ENCODE data around the gene LRBA. TPM values are rescaled to one million over a fixed set of nuclear protein-coding genes. Genes with fewer than 3 reads are reported as not detected.

LRBA gene
- total RNA-seq, 5 donors from 2014 or later (not counting 1 experiment from before 2014, with no cell fraction given) = 56.1 to 81.7 (median 56.9) TPM

DNA sequence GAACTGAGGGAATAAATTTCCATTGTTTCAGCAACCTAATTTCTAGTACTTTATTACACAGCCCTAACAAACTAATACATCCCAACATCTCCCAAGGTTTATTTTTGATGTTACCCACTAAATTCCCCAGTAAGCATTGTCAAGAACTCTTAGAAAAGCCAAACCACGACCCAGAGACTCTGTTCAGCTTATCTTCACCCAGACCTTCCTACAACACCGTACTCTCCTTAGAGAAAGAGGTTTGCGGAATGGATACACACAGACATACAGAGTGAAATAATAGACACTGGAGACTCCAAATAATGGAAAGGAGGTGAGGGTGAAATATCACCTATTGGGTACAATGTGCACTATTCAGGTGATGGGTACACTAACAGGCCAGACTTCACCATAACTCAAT, 75.6 kb downstream of the LRBA start:
- H3K4me3 Mint-ChIP-seq = no peak overlapping the region
- no CpG with 5 or more reads among the region's 3 CpGs for WGBS (ENCODE audit: insufficient coverage)
- Histone ChIP-seq H3K27me3 (replicated peaks in 1 of 2; ENCODE audit: control insufficient read depth in 2 of 2, extremely low read depth in 1 of 2, insufficient read depth in 2 of 2, low read length in 1 of 2) (no peaks in the 10 kb centered on the region), H3K27ac (ENCODE audit: low read length) (no peak overlapping the region), H3K4me3 (ENCODE audit: control insufficient read depth in 1 of 2, extremely low read depth in 1 of 2, low read length in 1 of 2) (no peak overlapping the region), H3K36me3 (ENCODE audit: control insufficient read depth in 2 of 2, extremely low read depth in 1 of 2, insufficient read depth in 1 of 2, low read length in 1 of 2) (no peaks in the 10 kb centered on the region), H3K4me1 (ENCODE audit: control insufficient read depth in 1 of 2, extremely low read depth in 1 of 2, insufficient read depth in 2 of 2, low read length in 2 of 2) (peaks cover 3 to 5% of the 10 kb centered on the region in 2 experiments), H3K9me3 (no peaks in the 10 kb centered on the region)
- no peaks in the 10 kb centered on the region for H3K27me3 Mint-ChIP-seq
- no peaks in the 10 kb centered on the region for H3K36me3 Mint-ChIP-seq
- ATAC-seq (replicated peaks in 1 of 4) = no peak
- ChIA-PET CTCF (no interaction called here), POLR2A (no interaction called here)
- DNase-seq = no peak
- no peak overlapping the region for H3K27ac Mint-ChIP-seq
- H3K9me3 Mint-ChIP-seq = no peaks in the 10 kb centered on the region
- peaks cover 54 to 65% (median 61%) of the 10 kb centered on the region in 3 donors for H3K4me1 Mint-ChIP-seq

DNA sequence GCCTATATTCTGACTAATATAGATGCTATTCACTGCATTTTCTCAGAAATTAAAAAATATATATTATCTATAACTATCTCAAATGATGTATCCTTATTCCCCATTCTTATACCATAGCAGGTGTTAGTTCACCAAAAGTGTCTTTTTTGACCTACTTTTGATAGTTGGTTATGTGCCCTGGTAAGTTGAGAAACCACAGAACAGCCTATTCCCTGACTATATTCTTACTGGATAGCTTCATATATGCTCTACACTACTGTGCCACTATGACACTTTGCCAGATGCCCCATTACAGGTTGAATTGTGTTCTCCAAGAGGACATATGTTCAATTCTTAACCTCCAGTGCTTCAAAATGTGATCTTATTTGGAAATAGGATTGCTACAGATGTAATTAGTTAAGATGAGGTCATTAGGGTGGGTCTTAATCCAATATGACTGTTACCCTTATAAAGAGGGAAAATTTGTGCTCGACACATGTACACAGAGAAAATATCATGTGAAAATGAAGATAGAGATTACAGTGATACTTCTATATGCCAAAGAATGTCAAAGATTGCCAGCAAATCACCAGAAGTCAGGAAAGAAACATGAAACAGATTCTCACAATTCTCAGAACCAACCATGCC, 76.1 kb downstream of the LRBA start:
- Histone ChIP-seq H3K4me1 (ENCODE audit: control insufficient read depth in 1 of 2, extremely low read depth in 1 of 2, insufficient read depth in 2 of 2, low read length in 2 of 2) (peaks cover 3 to 5% of the 10 kb centered on the region in 2 experiments), H3K9me3 (no peaks in the 10 kb centered on the region), H3K27me3 (replicated peaks in 1 of 2; ENCODE audit: control insufficient read depth in 2 of 2, extremely low read depth in 1 of 2, insufficient read depth in 2 of 2, low read length in 1 of 2) (no peaks in the 10 kb centered on the region), H3K36me3 (ENCODE audit: control insufficient read depth in 2 of 2, extremely low read depth in 1 of 2, insufficient read depth in 1 of 2, low read length in 1 of 2) (no peaks in the 10 kb centered on the region), H3K27ac (ENCODE audit: low read length) (no peak overlapping the region), H3K4me3 (ENCODE audit: control insufficient read depth in 1 of 2, extremely low read depth in 1 of 2, low read length in 1 of 2) (no peak overlapping the region)
- Mint-ChIP-seq H3K4me1 (peaks cover 54 to 63% (median 58%) of the 10 kb centered on the region in 3 donors), H3K4me3 (no peak overlapping the region), H3K9me3 (no peaks in the 10 kb centered on the region), H3K27ac (no peak overlapping the region), H3K27me3 (no peaks in the 10 kb centered on the region), H3K36me3 (no peaks in the 10 kb centered on the region)
- ATAC-seq (replicated peaks in 1 of 4) = no peak
- no CpG with 5 or more reads among the region's 1 CpG for WGBS (ENCODE audit: insufficient coverage)
- DNase-seq = no peak
- CTCF ChIA-PET = no interaction called here
- POLR2A ChIA-PET = interaction anchor here in 1 of 2 donors (0.5 kb wide), 1 partner anchor 9 kb away, joined by 3 read pairs; no protein-coding TSS in a partner anchor

DNA sequence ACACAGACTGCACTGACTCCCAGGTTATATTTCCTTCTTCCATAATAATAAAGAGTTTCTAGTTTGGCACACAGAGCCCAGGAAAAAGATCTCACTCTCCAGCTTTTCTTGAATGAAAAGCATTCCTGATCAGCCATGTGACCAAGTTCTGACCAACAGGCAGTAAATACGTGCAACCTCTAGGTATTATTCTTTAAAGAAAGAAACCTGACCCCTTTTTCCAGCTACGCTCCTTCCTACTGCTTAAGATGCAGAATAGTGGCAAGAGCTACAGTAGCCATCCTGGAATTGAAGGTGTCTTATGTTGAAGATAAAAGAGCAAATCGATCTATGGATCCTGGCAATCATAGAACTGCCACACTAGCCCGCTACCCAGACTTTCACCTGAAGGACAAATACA, 76.7 kb downstream of the LRBA start:
- peaks cover 1% of the 10 kb centered on the region for H3K36me3 Mint-ChIP-seq
- Histone ChIP-seq H3K9me3 (no peaks in the 10 kb centered on the region), H3K27ac (ENCODE audit: low read length) (no peak overlapping the region), H3K36me3 (ENCODE audit: control insufficient read depth in 2 of 2, extremely low read depth in 1 of 2, insufficient read depth in 1 of 2, low read length in 1 of 2) (no peaks in the 10 kb centered on the region), H3K4me1 (ENCODE audit: control insufficient read depth in 1 of 2, extremely low read depth in 1 of 2, insufficient read depth in 2 of 2, low read length in 2 of 2) (peaks cover 3 to 5% of the 10 kb centered on the region in 2 experiments), H3K4me3 (ENCODE audit: control insufficient read depth in 1 of 2, extremely low read depth in 1 of 2, low read length in 1 of 2) (no peak overlapping the region), H3K27me3 (replicated peaks in 1 of 2; ENCODE audit: control insufficient read depth in 2 of 2, extremely low read depth in 1 of 2, insufficient read depth in 2 of 2, low read length in 1 of 2) (no peaks in the 10 kb centered on the region)
- H3K27ac Mint-ChIP-seq = no peak overlapping the region
- ChIA-PET CTCF (interaction anchor here in 1 of 2 donors (0.7 kb wide), 1 partner anchor 1563 kb away, joined by 6 read pairs; no protein-coding TSS in a partner anchor), POLR2A (interaction anchor here in 1 of 2 donors (0.5 kb wide), 1 partner anchor 8 kb away, joined by 3 read pairs; no protein-coding TSS in a partner anchor)
- ATAC-seq (replicated peaks in 1 of 4) (no peak), DNase-seq (no peak)
- H3K4me3 Mint-ChIP-seq = no peak overlapping the region
- no CpG with 5 or more reads among the region's 4 CpGs for WGBS (ENCODE audit: insufficient coverage)
- peaks cover 54 to 59% (median 55%) of the 10 kb centered on the region in 3 donors for H3K4me1 Mint-ChIP-seq
- no peaks in the 10 kb centered on the region for H3K9me3 Mint-ChIP-seq
- no peaks in the 10 kb centered on the region for H3K27me3 Mint-ChIP-seq

DNA sequence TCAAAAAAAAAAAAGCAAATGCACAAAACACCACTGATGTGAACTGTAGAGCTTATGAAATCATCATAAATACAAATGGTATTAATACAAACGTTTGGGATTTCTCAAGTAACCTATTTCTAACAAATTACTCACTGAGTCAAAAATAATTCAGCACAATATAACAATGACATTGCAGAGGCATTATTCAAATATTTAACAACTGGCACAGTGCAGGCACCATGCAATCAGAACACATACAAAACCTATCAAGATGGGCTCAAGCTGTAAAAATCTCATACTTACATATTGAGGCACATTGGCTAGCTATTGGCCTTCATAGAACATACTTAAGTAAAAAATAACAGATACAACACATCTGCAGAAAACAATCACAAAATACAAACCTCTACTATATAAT, 81.1 kb downstream of the LRBA start:
- no peaks in the 10 kb centered on the region for H3K9me3 ChIP-seq
- ATAC-seq (replicated peaks in 1 of 4) = no peak
- DNase-seq = no peak
- no peak overlapping the region for H3K4me3 Mint-ChIP-seq
- CTCF ChIA-PET = no interaction called here
- no peaks in the 10 kb centered on the region for H3K4me1 ChIP-seq (ENCODE audit: control insufficient read depth in 1 of 2, extremely low read depth in 1 of 2, insufficient read depth in 2 of 2, low read length in 2 of 2)
- H3K27me3 ChIP-seq (replicated peaks in 1 of 2; ENCODE audit: control insufficient read depth in 2 of 2, extremely low read depth in 1 of 2, insufficient read depth in 2 of 2, low read length in 1 of 2) = no peaks in the 10 kb centered on the region
- no peak overlapping the region for H3K27ac Mint-ChIP-seq
- no peaks in the 10 kb centered on the region for H3K36me3 ChIP-seq (ENCODE audit: control insufficient read depth in 2 of 2, extremely low read depth in 1 of 2, insufficient read depth in 1 of 2, low read length in 1 of 2)
- WGBS (ENCODE audit: insufficient coverage) = no CpG with 5 or more reads among the region's 1 CpG
- no peak overlapping the region for H3K4me3 ChIP-seq (ENCODE audit: control insufficient read depth in 1 of 2, extremely low read depth in 1 of 2, low read length in 1 of 2)
- H3K4me1 Mint-ChIP-seq = peaks cover 24 to 30% (median 29%) of the 10 kb centered on the region in 3 donors
- H3K36me3 Mint-ChIP-seq = peaks cover 4% of the 10 kb centered on the region
- POLR2A ChIA-PET = no interaction called here
- H3K27me3 Mint-ChIP-seq = no peaks in the 10 kb centered on the region
- H3K9me3 Mint-ChIP-seq = no peaks in the 10 kb centered on the region
- no peak overlapping the region for H3K27ac ChIP-seq (ENCODE audit: low read length)

DNA sequence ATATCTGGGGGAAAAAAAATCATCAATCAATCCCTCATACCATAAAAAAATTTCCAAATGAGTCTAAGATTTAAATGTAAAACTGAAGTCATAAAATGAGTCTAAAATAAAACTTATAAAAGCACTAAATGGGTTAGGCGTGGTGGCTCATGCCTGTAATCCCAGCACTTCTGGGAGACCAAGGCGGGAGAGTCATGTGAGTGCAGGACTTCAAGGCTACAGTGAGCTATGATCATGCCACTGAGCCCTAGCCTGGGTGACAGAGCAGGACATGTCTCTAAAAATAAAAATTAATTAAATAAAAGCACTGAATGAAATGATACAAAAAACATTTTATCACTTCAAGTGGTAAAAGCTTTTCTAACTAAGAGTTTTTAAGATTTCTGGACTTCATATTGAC, 83.3 kb downstream of the LRBA start:
- Histone ChIP-seq H3K4me1 (ENCODE audit: control insufficient read depth in 1 of 2, extremely low read depth in 1 of 2, insufficient read depth in 2 of 2, low read length in 2 of 2) (no peaks in the 10 kb centered on the region), H3K27ac (ENCODE audit: low read length) (no peak overlapping the region)
- no peak for DNase-seq

DNA sequence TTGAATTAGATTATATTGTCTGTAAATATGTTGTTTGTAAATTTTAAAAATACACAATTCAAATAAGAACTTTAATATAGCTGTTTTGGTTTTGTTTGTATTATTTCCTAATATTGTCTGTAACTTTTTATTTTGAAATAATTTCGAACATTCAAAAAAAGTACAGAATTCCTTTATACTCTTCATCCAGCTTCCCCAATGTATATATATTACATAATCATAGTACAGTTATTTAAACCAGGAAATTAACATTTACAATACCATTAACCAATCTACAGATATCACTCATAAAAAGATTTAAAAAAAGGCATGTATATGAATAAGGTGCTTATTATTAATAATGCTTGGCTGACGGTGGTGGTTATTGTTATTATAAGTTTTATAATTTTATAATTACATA, 84.1 kb downstream of the LRBA start:
- no peaks in the 10 kb centered on the region for H3K27me3 ChIP-seq (replicated peaks in 1 of 2; ENCODE audit: control insufficient read depth in 2 of 2, extremely low read depth in 1 of 2, insufficient read depth in 2 of 2, low read length in 1 of 2)
- POLR2A ChIA-PET = no interaction called here
- H3K9me3 Mint-ChIP-seq = no peaks in the 10 kb centered on the region
- DNase-seq (no peak), ATAC-seq (replicated peaks in 1 of 4) (no peak)
- H3K4me3 Mint-ChIP-seq = no peak overlapping the region
- no peaks in the 10 kb centered on the region for H3K27me3 Mint-ChIP-seq
- no peak overlapping the region for H3K27ac ChIP-seq (ENCODE audit: low read length)
- H3K4me3 ChIP-seq (ENCODE audit: control insufficient read depth in 1 of 2, extremely low read depth in 1 of 2, low read length in 1 of 2) = no peak overlapping the region
- no CpG with 5 or more reads among the region's 2 CpGs for WGBS (ENCODE audit: insufficient coverage)
- H3K4me1 Mint-ChIP-seq = peaks cover under 1 to 7% (median 4%) of the 10 kb centered on the region in 3 donors
- H3K27ac Mint-ChIP-seq = no peak overlapping the region
- peaks cover 0 to 7% of the 10 kb centered on the region in 2 donors for H3K36me3 ChIP-seq (ENCODE audit: control insufficient read depth in 2 of 2, extremely low read depth in 1 of 2, insufficient read depth in 1 of 2, low read length in 1 of 2)
- H3K4me1 ChIP-seq (ENCODE audit: control insufficient read depth in 1 of 2, extremely low read depth in 1 of 2, insufficient read depth in 2 of 2, low read length in 2 of 2) = no peaks in the 10 kb centered on the region
- no peaks in the 10 kb centered on the region for H3K9me3 ChIP-seq
- H3K36me3 Mint-ChIP-seq = peaks cover 20% of the 10 kb centered on the region
- CTCF ChIA-PET = interaction anchor here in 1 of 2 donors (0.7 kb wide), 1 partner anchor 16 kb away, joined by 3 read pairs; no protein-coding TSS in a partner anchor

More for the DNA sequence above, 83.3 kb downstream of the LRBA start:
- no peak for ATAC-seq (replicated peaks in 1 of 4)
- CTCF ChIA-PET = no interaction called here
- Mint-ChIP-seq H3K36me3 (peaks cover 15% of the 10 kb centered on the region), H3K27ac (no peak overlapping the region), H3K4me1 (peaks cover 8 to 13% (median 11%) of the 10 kb centered on the region in 3 donors), H3K27me3 (no peaks in the 10 kb centered on the region), H3K9me3 (no peaks in the 10 kb centered on the region), H3K4me3 (no peak overlapping the region)
- POLR2A ChIA-PET = interaction anchor here in 1 of 2 donors (0.7 kb wide), 1 partner anchor 40 kb away, joined by 4 read pairs; no protein-coding TSS in a partner anchor
- Histone ChIP-seq H3K27me3 (replicated peaks in 1 of 2; ENCODE audit: control insufficient read depth in 2 of 2, extremely low read depth in 1 of 2, insufficient read depth in 2 of 2, low read length in 1 of 2) (no peaks in the 10 kb centered on the region), H3K9me3 (no peaks in the 10 kb centered on the region), H3K4me3 (ENCODE audit: control insufficient read depth in 1 of 2, extremely low read depth in 1 of 2, low read length in 1 of 2) (no peak overlapping the region), H3K36me3 (ENCODE audit: control insufficient read depth in 2 of 2, extremely low read depth in 1 of 2, insufficient read depth in 1 of 2, low read length in 1 of 2) (peaks cover 0 to 6% of the 10 kb centered on the region in 2 donors)
- WGBS (ENCODE audit: insufficient coverage) = no CpG with 5 or more reads among the region's 2 CpGs
